HK-2 (cell line): ENCODE measurements around the gene TBC1D14.

Source experiments
- DNase-seq: peaks from one replicate; pipeline ENCODE4 v3.0.0-alpha.2; 2018; ENCODE audit not compliant: unreplicated experiment

The TBC1D14 gene

GRCh38 chr4:6999172-7000086, 89.8 kb downstream of the TBC1D14 start:
- no peak for DNase-seq

- no peak for DNase-seq
Measured at GRCh38 chr4:7000421-7001176, 91.0 kb downstream of the TBC1D14 start.

GRCh38 chr4:7001271-7001670, 91.6 kb downstream of the TBC1D14 start:
- DNase-seq = no peak

GRCh38 chr4:7002336-7002735, 92.7 kb downstream of the TBC1D14 start:
- no peak for DNase-seq

- no peak for DNase-seq
Measured at GRCh38 chr4:7003176-7003878, 93.7 kb downstream of the TBC1D14 start.

- no peak for DNase-seq
Measured at GRCh38 chr4:7003879-7004240, 94.2 kb downstream of the TBC1D14 start.

GRCh38 chr4:7004331-7004730, 94.7 kb downstream of the TBC1D14 start:
- DNase-seq = no peak

GRCh38 chr4:7005571-7005970, 95.9 kb downstream of the TBC1D14 start:
- no peak for DNase-seq

GRCh38 chr4:7006411-7006810, 96.8 kb downstream of the TBC1D14 start:
- DNase-seq = no peak

- DNase-seq = no peak
Measured at GRCh38 chr4:7007142-7007907, 97.7 kb downstream of the TBC1D14 start.

GRCh38 chr4:7007944-7008343, 98.3 kb downstream of the TBC1D14 start:
- DNase-seq = no peak

- no peak for DNase-seq
Measured at GRCh38 chr4:7009564-7009963, 99.9 kb downstream of the TBC1D14 start.

- no peak for DNase-seq
Measured at GRCh38 chr4:7013175-7013574, 103.5 kb downstream of the TBC1D14 start.

GRCh38 chr4:7014815-7015214, 105.2 kb downstream of the TBC1D14 start:
- no peak for DNase-seq

- no peak for DNase-seq
Measured at GRCh38 chr4:7015383-7016035, 105.9 kb downstream of the TBC1D14 start.

- DNase-seq = no peak
Measured at GRCh38 chr4:7016086-7016485, 106.5 kb downstream of the TBC1D14 start.

- no peak for DNase-seq
Measured at GRCh38 chr4:7016512-7016911, 106.9 kb downstream of the TBC1D14 start.

- DNase-seq = no peak
Measured at GRCh38 chr4:7017446-7018048, 107.9 kb downstream of the TBC1D14 start.

- no peak for DNase-seq
Measured at GRCh38 chr4:7018281-7018680, 108.7 kb downstream of the TBC1D14 start.

GRCh38 chr4:7019367-7019766, 109.7 kb downstream of the TBC1D14 start:
- no peak for DNase-seq

GRCh38 chr4:7020290-7020689, 110.7 kb downstream of the TBC1D14 start:
- no peak for DNase-seq
